Measurements from ENCODE around the gene HSP90AB1. TPM values are rescaled to one million over a fixed set of nuclear protein-coding genes. Genes with fewer than 3 reads are reported as not detected.

The HSP90AB1 gene
- total RNA-seq, 1 donor from 2014 or later, result 508 TPM

GRCh38 chr6:44275271-44275748, 28.4 kb downstream of the HSP90AB1 start:
- Mint-ChIP-seq H3K4me3 (ENCODE audit: unreplicated experiment) (no peak overlapping the region), H3K9me3 (ENCODE audit: low read depth) (no peaks in the 10 kb centered on the region), H3K27ac (ENCODE audit: unreplicated experiment) (no peak overlapping the region), H3K27me3 (ENCODE audit: low read depth) (peaks cover 38% of the 10 kb centered on the region), H3K36me3 (ENCODE audit: low read depth) (no peaks in the 10 kb centered on the region), H3K4me1 (ENCODE audit: low read depth) (no peaks in the 10 kb centered on the region)
- no peak for TF ChIP-seq CTCF (IDR thresholded peaks at IDR 0.05)
- no peak for DNase-seq (ENCODE audit: low spot score)

DNA sequence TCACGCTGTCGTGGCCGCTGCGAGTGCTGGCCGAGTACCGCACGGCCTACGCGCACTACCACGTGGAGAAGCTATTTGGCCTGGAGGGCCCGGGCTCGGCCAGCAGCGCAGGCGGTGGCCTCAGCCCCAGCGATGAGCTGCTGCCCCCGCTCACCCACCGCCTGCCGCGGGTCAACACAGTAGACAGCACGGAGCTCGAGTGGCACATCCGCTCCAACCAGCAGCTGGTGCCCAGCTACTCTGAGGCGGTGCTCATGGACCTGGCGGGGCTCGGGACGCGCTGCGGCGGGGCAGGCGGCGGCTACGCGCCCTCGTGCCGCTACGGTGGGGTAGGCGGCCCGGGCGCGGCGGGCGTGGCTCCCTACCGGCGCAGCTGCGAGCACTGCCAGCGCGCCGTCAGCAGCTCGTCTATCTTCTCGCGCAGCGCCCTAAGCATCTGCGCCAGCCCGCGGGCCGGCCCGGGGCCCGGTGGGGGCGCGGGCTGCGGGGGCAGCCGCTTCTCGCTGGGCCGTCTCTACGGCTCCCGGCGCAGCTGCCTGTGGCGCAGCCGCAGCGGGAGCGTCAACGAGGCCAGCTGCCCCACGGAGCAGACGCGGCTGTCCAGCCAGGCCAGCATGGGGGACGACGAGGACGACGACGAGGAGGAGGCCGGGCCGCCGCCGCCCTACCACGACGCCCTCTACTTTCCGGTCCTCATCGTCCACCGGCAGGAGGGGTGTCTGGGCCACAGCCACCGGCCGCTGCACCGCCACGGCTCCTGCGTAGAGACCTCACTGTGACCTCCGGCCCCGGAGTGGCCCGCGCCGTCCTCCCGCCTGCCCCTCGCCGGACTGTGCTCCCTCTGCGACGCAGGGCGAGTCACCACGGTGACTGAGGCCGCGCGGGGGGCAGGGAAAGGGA, 29.1 kb downstream of the HSP90AB1 start:
- Mint-ChIP-seq H3K4me1 (ENCODE audit: low read depth) (no peaks in the 10 kb centered on the region), H3K27me3 (ENCODE audit: low read depth) (peaks cover 43% of the 10 kb centered on the region), H3K9me3 (ENCODE audit: low read depth) (no peaks in the 10 kb centered on the region), H3K36me3 (ENCODE audit: low read depth) (no peaks in the 10 kb centered on the region), H3K4me3 (ENCODE audit: unreplicated experiment) (no peak overlapping the region), H3K27ac (ENCODE audit: unreplicated experiment) (no peak overlapping the region)
- no peak for TF ChIP-seq CTCF (IDR thresholded peaks at IDR 0.05)
- no peak for DNase-seq (ENCODE audit: low spot score)

DNA sequence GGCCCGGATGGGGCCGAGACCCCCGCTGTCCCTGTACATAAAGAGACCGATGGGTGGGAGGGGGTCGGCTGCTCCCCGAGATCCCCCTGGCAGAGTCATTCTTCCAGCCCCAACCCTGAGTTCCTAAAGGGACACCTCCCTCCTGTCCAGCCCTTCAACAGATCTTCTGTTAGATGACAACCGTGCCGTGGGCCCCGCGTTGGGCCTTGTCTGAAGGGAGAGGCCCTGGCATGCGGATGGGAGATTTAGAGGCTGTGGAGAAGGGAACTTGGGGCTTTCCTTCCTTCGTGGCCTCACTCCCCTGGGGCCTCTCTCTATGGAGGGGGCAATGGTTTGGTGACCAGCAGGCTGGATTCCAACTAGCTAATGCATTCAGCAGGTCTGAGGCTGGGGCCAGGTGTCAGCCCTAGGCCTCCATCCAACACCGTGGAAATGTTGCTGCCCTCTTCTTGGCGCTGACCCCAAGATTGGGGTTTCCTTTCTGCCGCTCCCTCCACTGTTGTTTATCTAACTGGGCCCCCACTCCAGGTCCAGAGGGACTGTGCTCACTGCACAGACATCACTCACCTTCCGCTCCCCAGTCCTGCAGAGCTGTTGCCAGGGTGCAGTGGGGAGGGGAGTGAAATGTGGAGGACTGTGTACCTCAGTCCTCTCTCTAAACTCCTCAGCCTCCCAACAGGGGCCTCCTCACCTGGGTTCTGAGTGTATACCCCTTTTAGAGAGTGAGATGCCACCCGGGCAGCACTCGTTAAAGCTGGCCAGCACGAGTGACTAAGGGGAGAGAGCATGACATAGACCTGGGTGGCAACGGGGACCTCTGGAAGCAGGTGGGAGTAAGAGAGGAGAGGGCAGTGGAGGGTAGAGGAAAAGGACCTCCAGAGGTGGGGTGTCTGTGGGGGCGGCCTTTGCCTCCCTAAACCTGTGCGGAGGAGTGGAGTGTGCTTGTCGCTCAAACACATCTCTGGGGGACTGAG, 30.1 kb downstream of the HSP90AB1 start:
- DNase-seq (ENCODE audit: low spot score), result no peak
- no peaks in the 10 kb centered on the region for H3K9me3 Mint-ChIP-seq (ENCODE audit: low read depth)
- no peak overlapping the region for H3K4me3 Mint-ChIP-seq (ENCODE audit: unreplicated experiment)
- H3K27me3 Mint-ChIP-seq (ENCODE audit: low read depth), result peaks cover 37% of the 10 kb centered on the region
- H3K27ac Mint-ChIP-seq (ENCODE audit: unreplicated experiment), result no peak overlapping the region
- H3K36me3 Mint-ChIP-seq (ENCODE audit: low read depth), result no peaks in the 10 kb centered on the region
- no peak for TF ChIP-seq CTCF (IDR thresholded peaks at IDR 0.05)
- H3K4me1 Mint-ChIP-seq (ENCODE audit: low read depth), result no peaks in the 10 kb centered on the region

DNA sequence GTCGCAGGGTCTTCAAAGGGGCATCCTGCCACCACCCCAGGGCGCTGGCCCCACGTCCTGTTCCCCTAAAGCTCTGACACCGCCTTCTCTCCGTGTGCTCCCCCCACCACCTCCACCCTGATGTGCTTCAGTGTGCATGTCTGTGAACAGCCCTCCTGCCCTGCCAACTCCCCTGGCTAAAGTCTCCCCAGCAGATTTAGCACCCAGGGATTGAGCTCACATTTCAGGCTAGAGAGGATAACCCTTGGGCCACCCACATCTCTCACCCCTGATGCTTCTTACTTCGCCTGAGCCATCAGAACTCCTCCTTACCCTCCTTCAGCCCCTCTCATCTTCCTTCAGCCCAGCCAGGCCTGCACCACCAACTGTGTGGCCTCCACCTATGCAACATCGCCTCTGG, 30.9 kb downstream of the HSP90AB1 start:
- peaks cover 40% of the 10 kb centered on the region for H3K27me3 Mint-ChIP-seq (ENCODE audit: low read depth)
- TF ChIP-seq CTCF (IDR thresholded peaks at IDR 0.05), result no peak
- no peaks in the 10 kb centered on the region for H3K4me1 Mint-ChIP-seq (ENCODE audit: low read depth)
- H3K36me3 Mint-ChIP-seq (ENCODE audit: low read depth), result no peaks in the 10 kb centered on the region
- no peak overlapping the region for H3K27ac Mint-ChIP-seq (ENCODE audit: unreplicated experiment)
- DNase-seq (ENCODE audit: low spot score), result no peak
- no peaks in the 10 kb centered on the region for H3K9me3 Mint-ChIP-seq (ENCODE audit: low read depth)
- no peak overlapping the region for H3K4me3 Mint-ChIP-seq (ENCODE audit: unreplicated experiment)

- peaks cover 39% of the 10 kb centered on the region for H3K27me3 Mint-ChIP-seq (ENCODE audit: low read depth)
- no peaks in the 10 kb centered on the region for H3K4me1 Mint-ChIP-seq (ENCODE audit: low read depth)
- no peak for DNase-seq (ENCODE audit: low spot score)
- no peaks in the 10 kb centered on the region for H3K36me3 Mint-ChIP-seq (ENCODE audit: low read depth)
- no peak overlapping the region for H3K4me3 Mint-ChIP-seq (ENCODE audit: unreplicated experiment)
- H3K27ac Mint-ChIP-seq (ENCODE audit: unreplicated experiment), result no peak overlapping the region
- no peaks in the 10 kb centered on the region for H3K9me3 Mint-ChIP-seq (ENCODE audit: low read depth)
- no peak for TF ChIP-seq CTCF (IDR thresholded peaks at IDR 0.05)
Measured at GRCh38 chr6:44278315-44278714, 31.4 kb downstream of the HSP90AB1 start.
